Prostate gland (tissue), 2 donors: ENCODE results near the gene PHLPP1. TPM values are rescaled to one million over a fixed set of nuclear protein-coding genes. Genes with fewer than 3 reads are reported as not detected.
A peak's percentile ranks its signal among the peaks of the same experiment; 100 is the strongest.

Experiments used
- DNase-seq: peaks from one replicate; pipeline ENCODE4 v3.0.0-alpha.2; 2019; ENCODE audit warnings: low spot score
- H3K27ac ChIP-seq, 2 donors: fragments of 200-600 bp; sonication (generic); 2 replicates each; pipeline ENCODE4 v1.5.1; 2017 to 2019
- H3K27me3 ChIP-seq: fragments of 200-600 bp; sonication (generic); replicated peaks from 2 replicates; pipeline ENCODE4 v1.5.1; 2019; ENCODE audit not compliant: insufficient read depth
- H3K36me3 ChIP-seq, 2 donors: fragments of 200-600 bp; sonication (generic); 1 replicate in 1 of 2; 2 replicates in 1 of 2; pipeline versions ENCODE4 v1.5.1 to v1.8.1; 2017 to 2019
- H3K4me1 ChIP-seq: fragments of 200-600 bp; sonication (generic); replicated peaks from 2 replicates; pipeline ENCODE4 v1.5.1; 2019
- H3K4me3 ChIP-seq, 2 donors: fragments of 200-600 bp; sonication (generic); 2 replicates each; pipeline ENCODE4 v1.5.1; 2017 to 2019
- H3K9me3 ChIP-seq: fragments of 200-600 bp; sonication (generic); 2 replicates; pipeline ENCODE4 v1.5.1; 2017
- POLR2A ChIP-seq: fragments of 450-650 bp; IDR thresholded peaks from one replicate; pipeline ENCODE4 v1.6.1; 2016; ENCODE audit warnings: antibody characterized with exemption, mild to moderate bottlenecking
- POLR2AphosphoS5 ChIP-seq: sonication (generic); formaldehyde crosslinking; IDR thresholded peaks from one replicate; pipeline ENCODE4 v1.6.1; 2017; ENCODE audit warnings: antibody characterized with exemption
- WGBS: methylation state at CpG from one replicate; pipeline ENCODE4 v1.1.5; 2018; 5-methylcytosine and 5-hydroxymethylcytosine counted together
- intact Hi-C: fragments of 100-400 bp; cut with DNase I; formaldehyde crosslinking; loops from one replicate; pipeline ENCODE4 v1.14.2; 2022
- total RNA-seq, 2 donors: library from RNA; depleted of rRNA; stranded (reverse); fragments of >200 nt; gene quantifications; one replicate each; pipeline ENCODE4 v1.1.0, GENCODE V29; 2016
- TF ChIP-seq, protein P1 (sequence below), 4 experiments: fragments of 200-600 bp in 2 of 4; fragments of 450-650 bp in 2 of 4; sonication (generic) in 2 of 4; IDR thresholded peaks; 1 replicate in 3 of 4; 2 replicates in 1 of 4; pipeline ENCODE4 v1.5.1; 2016 to 2019; ENCODE audit warnings: antibody characterized with exemption in 4 of 4, mild to moderate bottlenecking in 2 of 4, moderate library complexity in 2 of 4

The PHLPP1 gene
- total RNA-seq, 2 donors from 2014 or later = 16.8 to 44.1 TPM

GRCh38 chr18:62741118-62741566 is 25.8 kb downstream of the PHLPP1 start:
- Histone ChIP-seq H3K27me3 (no peaks in the 10 kb centered on the region), H3K4me1 (peaks cover 8% of the 10 kb centered on the region), H3K36me3 (no peaks in the 10 kb centered on the region), H3K4me3 (no peak overlapping the region), H3K27ac (peak overlapping the region; percentile 66 to 71), H3K9me3 (no peaks in the 10 kb centered on the region)
- TF ChIP-seq POLR2AphosphoS5 = peak; percentile 70
- TF ChIP-seq, protein P1, sequence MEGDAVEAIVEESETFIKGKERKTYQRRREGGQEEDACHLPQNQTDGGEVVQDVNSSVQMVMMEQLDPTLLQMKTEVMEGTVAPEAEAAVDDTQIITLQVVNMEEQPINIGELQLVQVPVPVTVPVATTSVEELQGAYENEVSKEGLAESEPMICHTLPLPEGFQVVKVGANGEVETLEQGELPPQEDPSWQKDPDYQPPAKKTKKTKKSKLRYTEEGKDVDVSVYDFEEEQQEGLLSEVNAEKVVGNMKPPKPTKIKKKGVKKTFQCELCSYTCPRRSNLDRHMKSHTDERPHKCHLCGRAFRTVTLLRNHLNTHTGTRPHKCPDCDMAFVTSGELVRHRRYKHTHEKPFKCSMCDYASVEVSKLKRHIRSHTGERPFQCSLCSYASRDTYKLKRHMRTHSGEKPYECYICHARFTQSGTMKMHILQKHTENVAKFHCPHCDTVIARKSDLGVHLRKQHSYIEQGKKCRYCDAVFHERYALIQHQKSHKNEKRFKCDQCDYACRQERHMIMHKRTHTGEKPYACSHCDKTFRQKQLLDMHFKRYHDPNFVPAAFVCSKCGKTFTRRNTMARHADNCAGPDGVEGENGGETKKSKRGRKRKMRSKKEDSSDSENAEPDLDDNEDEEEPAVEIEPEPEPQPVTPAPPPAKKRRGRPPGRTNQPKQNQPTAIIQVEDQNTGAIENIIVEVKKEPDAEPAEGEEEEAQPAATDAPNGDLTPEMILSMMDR (IDR thresholded peaks at IDR 0.05) = no peak
- WGBS = 16% methylated on average over 4 of the region's 4 CpGs
- peak; percentile 73 for DNase-seq
- intact Hi-C loops = no loop called here

DNA sequence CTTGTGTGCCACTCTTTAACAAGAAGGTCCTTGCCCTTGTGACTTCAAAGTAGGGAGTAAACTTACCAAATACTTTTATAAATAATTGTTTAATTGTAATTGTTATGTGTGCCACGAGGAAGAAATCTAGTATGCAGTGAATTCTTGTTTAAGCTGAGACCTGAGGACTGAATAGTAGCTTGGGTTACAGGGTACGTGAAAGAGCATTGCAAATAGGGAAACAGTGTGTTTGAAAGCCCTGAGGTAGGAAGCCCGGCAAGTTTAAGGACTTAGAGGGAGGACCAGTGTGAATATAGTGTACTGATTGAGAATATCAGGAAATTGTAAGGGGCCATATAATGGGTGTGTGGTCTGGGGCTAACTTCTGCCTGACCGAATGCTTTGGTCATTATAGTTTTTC is 26.2 kb downstream of the PHLPP1 start:
- TF ChIP-seq POLR2AphosphoS5 (no peak), POLR2A (no peak)
- TF ChIP-seq, protein P1 (IDR thresholded peaks at IDR 0.05) = no peak
- no peaks in the 10 kb centered on the region for H3K9me3 ChIP-seq
- DNase-seq = no peak
- 60% methylated on average over 4 of the region's 4 CpGs for WGBS
- H3K4me1 ChIP-seq = peaks cover 8% of the 10 kb centered on the region
- intact Hi-C loops = no loop called here
- peak overlapping the region; percentile 66 to 71 for H3K27ac ChIP-seq
- no peak overlapping the region for H3K4me3 ChIP-seq
- no peaks in the 10 kb centered on the region for H3K27me3 ChIP-seq
- H3K36me3 ChIP-seq = no peaks in the 10 kb centered on the region

GRCh38 chr18:62744076-62744968 is 29.0 kb downstream of the PHLPP1 start:
- Histone ChIP-seq H3K9me3 (no peaks in the 10 kb centered on the region), H3K4me3 (no peak overlapping the region), H3K27me3 (no peaks in the 10 kb centered on the region), H3K36me3 (no peaks in the 10 kb centered on the region), H3K4me1 (peaks cover 8% of the 10 kb centered on the region), H3K27ac (no peak overlapping the region)
- intact Hi-C loops = no loop called here
- WGBS = 95% methylated on average over 3 of the region's 3 CpGs
- peak; percentile 15 for DNase-seq
- no peak for TF ChIP-seq POLR2A
- TF ChIP-seq, protein P1 (IDR thresholded peaks at IDR 0.05) = no peak
- no peak for TF ChIP-seq POLR2AphosphoS5

GRCh38 chr18:62745089-62745751 is 29.9 kb downstream of the PHLPP1 start:
- Histone ChIP-seq H3K27me3 (no peaks in the 10 kb centered on the region), H3K36me3 (no peaks in the 10 kb centered on the region), H3K9me3 (no peaks in the 10 kb centered on the region), H3K27ac (no peak overlapping the region), H3K4me1 (peaks cover 6% of the 10 kb centered on the region), H3K4me3 (no peak overlapping the region)
- intact Hi-C loops = no loop called here
- DNase-seq = no peak
- 80% methylated on average over 3 of the region's 3 CpGs for WGBS
- TF ChIP-seq POLR2A (no peak), POLR2AphosphoS5 (no peak)
- TF ChIP-seq, protein P1 (IDR thresholded peaks at IDR 0.05) = no peak
